NCI-H2029 (cell line): ENCODE measurements around the gene GRWD1.
A peak's percentile ranks its signal among the peaks of the same experiment; 100 is the strongest.
"Not testable (repeated sequence)": the region's sequence is repeated elsewhere in the genome, so short reads cannot be mapped to it uniquely, and the experiment has no call there.

ENCODE experiments used
- DNase-seq: peaks from one replicate; lab custom pipeline; 2025; lab: John Stamatoyannopoulos, UW

The GRWD1 gene

GRCh38 chr19:48480183-48480557 lies 34.4 kb downstream of the GRWD1 start:
- DNase-seq, result no peak

GRCh38 chr19:48480558-48481500 lies 35.0 kb downstream of the GRWD1 start:
- no peak for DNase-seq

GRCh38 chr19:48481846-48482639 lies 36.3 kb downstream of the GRWD1 start:
- DNase-seq, result peak; percentile 28

GRCh38 chr19:48483301-48483700 lies 37.5 kb downstream of the GRWD1 start:
- DNase-seq, result no peak

GRCh38 chr19:48484247-48484893 lies 38.6 kb downstream of the GRWD1 start:
- DNase-seq, result no peak

GRCh38 chr19:48484931-48485612 lies 39.3 kb downstream of the GRWD1 start:
- DNase-seq, result no peak

GRCh38 chr19:48486706-48487105 lies 40.9 kb downstream of the GRWD1 start:
- not testable (repeated sequence) for DNase-seq

- no peak for DNase-seq
Measured at GRCh38 chr19:48487544-48487943, 41.8 kb downstream of the GRWD1 start.

- peak; percentile 19 for DNase-seq
Measured at GRCh38 chr19:48487948-48488347, 42.2 kb downstream of the GRWD1 start.

- DNase-seq, result not testable (repeated sequence)
Measured at GRCh38 chr19:48488478-48488877, 42.7 kb downstream of the GRWD1 start.

- peak; percentile 53 for DNase-seq
Measured at GRCh38 chr19:48489608-48490216, 43.9 kb downstream of the GRWD1 start.

- DNase-seq, result peak; percentile 49
Measured at GRCh38 chr19:48490981-48491792, 45.4 kb downstream of the GRWD1 start.

- no peak for DNase-seq
Measured at GRCh38 chr19:48491793-48492123, 46.0 kb downstream of the GRWD1 start.

- peak; percentile 99 for DNase-seq
Measured at GRCh38 chr19:48492925-48493717, 47.3 kb downstream of the GRWD1 start.

- no peak for DNase-seq
Measured at GRCh38 chr19:48493718-48494401, 48.1 kb downstream of the GRWD1 start.

GRCh38 chr19:48495396-48495795 lies 49.6 kb downstream of the GRWD1 start:
- no peak for DNase-seq

GRCh38 chr19:48496959-48497727 lies 51.4 kb downstream of the GRWD1 start:
- DNase-seq, result no peak
